ENCODE measurements around the gene ALOX12B.
"Not testable (repeated sequence)": the region's sequence is repeated elsewhere in the genome, so short reads cannot be mapped to it uniquely, and the experiment has no call there.

ALOX12B gene

DNA sequence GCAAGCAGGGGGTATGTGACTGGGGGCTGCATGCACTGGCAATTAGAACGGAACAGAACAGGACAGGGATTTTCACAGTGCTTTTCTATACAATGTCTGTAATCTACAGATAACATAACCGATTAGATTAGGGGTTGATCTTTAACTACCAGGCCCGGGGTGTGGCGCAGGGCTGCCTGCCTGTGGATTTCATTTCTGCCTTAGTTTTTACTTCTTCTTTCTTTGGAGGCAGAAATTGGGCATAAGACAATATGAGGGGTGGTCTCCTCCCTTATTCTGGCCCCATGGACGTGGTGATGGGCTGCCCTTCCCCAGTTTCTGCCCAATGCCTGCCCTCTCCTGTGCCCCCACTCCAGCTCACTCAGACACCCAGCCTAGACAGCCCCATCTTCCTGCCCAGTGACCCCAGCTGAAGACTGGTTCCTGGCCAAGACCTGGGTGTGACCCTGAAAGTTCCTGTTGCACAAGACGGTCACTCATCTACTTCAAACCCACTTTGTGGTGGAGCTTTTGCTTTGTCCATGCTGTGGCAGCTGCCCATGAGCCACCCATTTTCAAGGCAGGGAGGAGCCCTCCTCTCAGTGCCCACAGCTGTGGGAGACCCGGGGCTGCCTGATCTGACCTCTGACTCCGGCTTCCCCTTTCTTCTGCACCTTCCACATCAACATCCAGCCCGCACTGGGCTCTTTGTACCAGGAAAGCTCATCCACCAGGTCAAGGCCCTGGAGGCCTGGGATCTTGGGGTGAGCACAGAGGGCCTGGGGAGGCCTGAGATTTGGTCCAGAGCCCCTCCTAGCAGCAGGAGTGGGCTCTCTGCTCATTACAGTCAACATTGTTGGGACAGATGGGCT is 18.6 kb downstream of the ALOX12B start:
- FAIRE-seq (no peak), DNase-seq (ENCODE audit: extremely low spot score, insufficient read length, low read depth) (no peak)

- FAIRE-seq (no peak), DNase-seq (ENCODE audit: extremely low spot score, insufficient read length, low read depth) (no peak)
Observed at GRCh38 chr17:8067806-8068205, 19.7 kb downstream of the ALOX12B start.

DNA sequence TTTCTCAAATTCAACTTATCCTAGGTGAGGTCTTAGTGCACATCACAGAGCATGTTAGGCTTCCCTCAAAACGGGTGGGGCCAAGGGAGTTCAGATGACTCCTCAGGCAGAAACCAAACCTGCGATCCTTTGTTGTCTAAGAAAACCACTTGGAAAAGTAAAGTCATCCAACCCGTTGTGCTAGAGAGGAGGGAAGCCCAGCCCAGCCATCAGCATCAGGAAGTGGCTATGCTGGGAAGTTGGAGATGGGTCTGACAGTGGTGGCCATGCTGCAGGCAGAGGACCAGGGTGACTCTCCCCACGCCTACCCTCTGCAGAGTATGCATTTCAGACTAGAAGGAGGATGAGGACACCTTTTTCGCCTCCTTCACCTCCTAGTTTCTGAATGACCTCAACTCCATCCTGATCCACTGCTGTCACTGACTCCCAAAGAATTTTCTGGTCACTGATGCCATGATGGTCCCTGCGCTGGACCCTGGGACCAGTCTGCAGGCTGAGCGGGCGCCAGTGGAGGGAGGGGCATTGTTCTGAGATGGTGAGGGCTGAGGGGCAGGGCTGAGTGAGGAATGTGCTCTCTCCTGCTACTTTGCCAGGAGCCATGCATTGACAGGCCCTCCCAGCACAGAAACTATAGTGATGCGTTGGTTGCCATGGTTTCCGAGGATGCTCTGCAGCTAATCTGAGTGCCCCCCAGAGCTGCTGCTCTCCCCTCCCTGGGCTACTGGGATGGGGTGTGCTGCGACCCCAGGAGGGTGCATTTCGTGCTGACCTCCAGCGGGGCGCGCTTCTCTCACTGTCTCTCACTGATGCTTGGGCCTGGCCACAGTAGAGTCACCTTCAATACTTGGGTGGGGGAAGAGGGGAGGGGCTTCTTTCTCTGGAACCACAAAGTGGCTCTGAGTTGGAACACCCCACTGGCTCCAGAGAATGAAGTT is 20.4 kb downstream of the ALOX12B start:
- no peak for DNase-seq (ENCODE audit: extremely low spot score, insufficient read length, low read depth)
- no peak for FAIRE-seq

DNA sequence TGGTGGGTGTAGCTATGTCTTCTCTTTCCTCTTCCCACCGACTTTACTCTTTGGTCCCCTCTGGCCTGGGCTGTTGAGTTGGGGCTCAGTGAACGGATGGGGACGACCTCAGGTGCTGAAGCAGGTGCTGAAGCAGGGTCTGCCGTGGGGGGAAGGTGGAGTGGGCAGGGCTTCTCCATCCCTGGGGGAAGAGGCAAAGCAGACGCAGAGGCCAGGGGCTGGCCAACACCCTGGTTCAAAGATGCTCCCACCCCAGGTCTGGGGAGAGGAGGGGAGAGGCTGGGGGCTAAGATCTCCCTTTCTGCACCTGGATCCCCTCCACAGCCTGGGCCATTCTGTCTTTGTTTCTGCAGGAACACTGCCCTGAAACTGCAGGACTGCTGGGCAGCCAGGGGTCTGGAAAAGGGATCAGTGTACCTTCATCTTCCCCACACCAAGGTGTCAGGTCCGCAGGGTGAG is 22.9 kb downstream of the ALOX12B start:
- no peak for FAIRE-seq
- DNase-seq (ENCODE audit: extremely low spot score, insufficient read length, low read depth), result no peak

GRCh38 chr17:8063761-8064534 is 23.6 kb downstream of the ALOX12B start:
- DNase-seq (ENCODE audit: extremely low spot score, insufficient read length, low read depth) (no peak), FAIRE-seq (no peak)

DNA sequence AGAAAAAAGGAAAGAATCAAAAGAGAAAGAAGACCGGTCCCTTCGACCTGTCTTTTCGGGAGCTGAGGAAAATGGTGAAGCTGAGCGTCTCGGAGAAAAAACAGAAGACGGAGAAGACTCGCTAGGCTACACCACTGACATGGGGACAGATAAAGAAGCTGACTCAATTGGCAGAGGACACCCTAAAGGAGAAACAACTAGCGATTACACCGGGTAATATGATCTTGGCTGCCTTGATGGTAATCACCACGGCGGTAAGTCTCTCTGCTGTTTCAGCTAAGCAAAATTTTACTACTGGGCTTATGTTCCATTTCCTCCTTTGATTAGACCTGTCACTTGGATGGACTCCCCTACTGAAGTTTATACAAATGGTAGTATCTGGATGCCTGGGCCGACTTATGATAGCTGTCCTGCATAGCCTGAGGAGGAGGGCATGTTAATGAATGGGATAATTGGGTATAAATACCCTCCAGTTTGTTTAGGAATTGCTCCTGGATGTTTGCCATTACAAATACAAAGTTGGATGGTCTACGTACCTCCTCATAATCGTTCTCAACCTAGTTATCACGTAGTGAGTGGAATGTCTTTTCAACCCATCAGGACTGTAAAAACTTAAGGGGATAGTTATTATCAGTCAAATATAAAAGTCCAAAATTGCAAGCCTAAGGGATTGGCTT is 24.6 kb downstream of the ALOX12B start:
- FAIRE-seq (no peak), DNase-seq (ENCODE audit: extremely low spot score, insufficient read length, low read depth) (no peak)

- FAIRE-seq (no peak), DNase-seq (ENCODE audit: extremely low spot score, insufficient read length, low read depth) (no peak)
Observed at GRCh38 chr17:8062435-8062806, 25.1 kb downstream of the ALOX12B start.

DNA sequence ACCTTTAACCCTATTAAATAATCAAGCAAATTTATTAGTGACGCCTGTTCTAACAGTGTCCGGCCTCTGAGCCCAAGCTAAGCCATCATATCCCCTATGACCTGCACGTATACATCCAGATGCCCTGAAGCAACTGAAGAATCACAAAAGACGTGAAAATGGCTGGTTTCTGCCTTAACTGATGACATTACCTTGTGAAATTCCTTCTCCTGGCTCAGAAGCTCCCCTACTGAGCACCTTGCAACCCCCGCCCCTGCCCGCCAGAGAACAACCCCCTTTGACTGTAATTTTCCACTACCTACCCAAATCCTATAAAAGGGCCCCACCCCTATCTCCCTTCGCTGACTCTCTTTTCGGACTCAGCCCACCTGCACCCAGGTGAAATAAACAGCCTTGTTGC is 25.7 kb downstream of the ALOX12B start:
- not testable (repeated sequence) for FAIRE-seq; DNase-seq (ENCODE audit: extremely low spot score, insufficient read length, low read depth)

DNA sequence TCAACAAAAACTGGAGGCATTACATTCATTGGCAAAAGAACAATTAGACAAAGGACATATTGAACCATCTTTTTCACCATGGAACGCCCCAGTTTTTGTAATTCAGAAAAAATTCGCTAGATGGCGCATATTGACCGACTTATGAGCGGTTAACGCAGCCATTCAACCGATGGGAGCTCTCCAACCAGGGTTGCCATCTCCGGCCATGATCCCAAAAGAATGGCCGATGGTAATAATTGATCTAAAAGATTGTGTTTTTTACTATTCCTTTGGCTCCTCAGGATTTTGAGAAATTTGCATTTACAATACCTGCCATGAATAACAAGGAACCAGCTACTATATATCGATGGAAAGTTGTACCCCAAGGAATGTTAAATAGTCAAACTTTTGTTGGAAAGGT is 27.2 kb downstream of the ALOX12B start:
- FAIRE-seq (peak; percentile 83), DNase-seq (ENCODE audit: extremely low spot score, insufficient read length, low read depth) (peak; percentile 25)

DNA sequence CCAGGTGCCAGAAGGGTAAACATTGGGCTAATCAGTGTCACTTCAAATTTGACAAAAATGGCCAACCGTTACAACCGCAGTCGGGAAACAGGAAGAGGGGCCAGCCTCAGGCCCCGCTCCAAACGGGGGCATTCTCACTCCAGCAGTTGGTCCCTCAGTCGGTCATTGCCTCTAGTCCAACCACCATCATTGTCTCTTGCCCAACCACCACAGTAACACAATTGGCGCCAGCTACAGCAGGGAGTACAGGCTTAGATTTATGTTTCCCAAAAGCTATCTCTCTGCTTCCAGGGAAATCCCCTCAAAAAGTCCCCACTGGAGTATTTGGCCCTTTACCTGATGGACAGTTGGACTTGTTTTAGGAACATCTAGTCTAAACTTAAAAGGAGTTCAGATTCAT is 28.4 kb downstream of the ALOX12B start:
- FAIRE-seq (no peak), DNase-seq (ENCODE audit: extremely low spot score, insufficient read length, low read depth) (no peak)

GRCh38 chr17:8057691-8058114 is 29.8 kb downstream of the ALOX12B start:
- DNase-seq (ENCODE audit: extremely low spot score, insufficient read length, low read depth), result peak; percentile 51
- FAIRE-seq, result peak; percentile 90

GRCh38 chr17:8056976-8057625 is 30.4 kb downstream of the ALOX12B start:
- FAIRE-seq (no peak), DNase-seq (ENCODE audit: extremely low spot score, insufficient read length, low read depth) (no peak)

DNA sequence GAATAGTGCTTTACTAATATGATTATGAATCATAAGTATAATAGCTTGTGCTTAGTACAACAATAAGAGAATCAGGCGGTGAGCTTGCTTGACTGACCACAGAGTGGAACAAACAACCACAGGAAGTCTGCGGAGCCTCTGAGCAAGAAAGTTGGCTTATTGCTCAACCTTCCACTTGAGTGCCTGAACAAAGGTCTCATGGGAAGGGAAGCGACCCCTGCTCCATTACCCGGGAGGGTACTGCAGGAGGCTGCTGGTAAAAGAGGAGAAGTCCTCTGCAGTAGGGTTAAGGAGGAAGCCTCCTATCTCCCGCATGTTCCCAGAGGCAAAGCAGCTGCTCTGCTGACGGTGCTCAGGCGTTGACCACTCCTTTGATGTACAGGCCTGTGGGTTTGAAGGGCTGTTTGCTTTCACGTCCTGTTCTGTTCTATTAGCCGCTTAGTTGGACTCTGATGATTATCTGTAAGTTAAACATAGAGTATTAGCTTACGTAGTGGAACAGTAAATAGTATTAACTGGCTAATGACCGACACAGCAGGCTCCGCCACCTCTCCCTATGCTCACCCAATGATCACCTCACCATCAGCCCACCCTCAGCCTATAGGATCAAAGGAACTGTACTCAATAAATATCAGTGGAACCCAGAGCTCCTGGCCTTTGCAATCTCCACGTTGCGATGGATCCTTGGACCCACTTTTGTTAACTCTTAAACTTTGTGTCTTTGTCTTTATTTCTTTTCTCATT is 31.1 kb downstream of the ALOX12B start:
- DNase-seq (ENCODE audit: extremely low spot score, insufficient read length, low read depth) (peak; percentile 29), FAIRE-seq (peak; percentile 73)

GRCh38 chr17:8055851-8056231 is 31.7 kb downstream of the ALOX12B start:
- DNase-seq (ENCODE audit: extremely low spot score, insufficient read length, low read depth) (no peak), FAIRE-seq (no peak)

DNA sequence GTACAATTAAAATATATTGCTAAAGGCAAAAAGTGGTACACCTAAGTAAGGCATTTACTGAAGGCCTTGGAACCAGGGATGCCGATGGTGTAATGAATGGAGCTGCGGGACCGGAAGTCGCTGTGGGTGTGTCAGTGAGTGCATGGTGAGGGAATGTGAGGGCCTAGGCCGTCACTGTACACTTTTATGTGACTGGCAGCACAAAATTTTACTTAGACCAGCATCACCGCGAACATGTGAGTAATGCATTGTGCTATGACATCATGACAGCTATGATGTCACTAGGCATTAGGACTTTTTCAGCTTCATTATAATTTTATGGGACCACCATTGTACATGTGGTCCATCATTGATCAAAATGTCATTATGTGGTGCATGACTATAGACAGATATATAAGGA is 33.9 kb downstream of the ALOX12B start:
- no peak for FAIRE-seq

DNA sequence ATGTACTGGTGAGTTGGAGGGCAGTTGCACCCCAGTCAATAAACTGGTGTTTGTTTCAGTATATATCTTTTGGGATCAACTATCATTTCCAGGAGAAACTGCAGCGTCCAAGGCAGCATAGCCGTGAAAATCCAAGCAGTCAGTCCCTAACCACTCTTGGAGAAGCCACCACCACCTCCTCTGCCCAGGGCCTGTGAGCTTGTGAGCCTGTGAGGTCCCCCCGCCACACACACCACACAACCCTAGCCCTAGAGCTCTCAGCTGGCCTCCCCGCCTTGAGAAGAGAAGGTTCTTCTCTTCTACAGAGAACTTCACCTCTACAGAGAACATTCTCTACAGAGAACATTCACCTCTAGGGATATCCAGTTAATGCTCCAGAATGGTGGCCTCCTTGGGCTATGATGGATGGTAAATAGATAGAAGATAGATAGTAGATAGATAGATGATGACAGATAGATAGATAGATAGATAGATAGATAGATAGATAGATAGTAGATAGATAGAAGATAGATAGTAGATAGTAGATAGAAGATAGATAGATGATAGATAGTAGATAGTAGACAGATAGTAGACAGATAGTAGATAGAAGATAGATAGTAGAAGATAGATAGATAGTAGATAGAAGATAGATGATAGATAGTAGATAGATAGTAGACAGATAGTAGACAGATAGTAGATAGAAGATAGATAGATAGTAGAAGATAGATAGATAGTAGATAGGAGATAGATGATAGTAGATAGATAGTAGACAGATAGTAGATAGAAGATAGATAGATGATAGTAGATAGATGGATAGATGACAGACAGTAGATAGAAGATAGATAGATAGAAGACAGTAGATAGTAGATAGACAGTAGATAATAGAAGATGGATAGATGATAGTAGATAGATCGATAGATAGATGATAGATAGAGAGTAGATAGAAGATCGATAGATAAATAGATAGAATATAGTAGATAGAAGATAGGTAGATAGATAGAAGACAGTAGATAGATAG is 35.0 kb downstream of the ALOX12B start:
- FAIRE-seq, result no peak

More for the DNA sequence above, 33.9 kb downstream of the ALOX12B start:
- DNase-seq (ENCODE audit: extremely low spot score, insufficient read length, low read depth), result no peak

GRCh38 chr17:8051831-8052230 is 35.7 kb downstream of the ALOX12B start:
- FAIRE-seq, result no peak
- DNase-seq (ENCODE audit: extremely low spot score, insufficient read length, low read depth), result no peak

More for the DNA sequence above, 35.0 kb downstream of the ALOX12B start:
- DNase-seq (ENCODE audit: extremely low spot score, insufficient read length, low read depth), result no peak

Data from GM18507 (cell line).